ENCODE results near the gene TPMT. TPM values are rescaled to one million over a fixed set of nuclear protein-coding genes. Genes with fewer than 3 reads are reported as not detected.

The TPMT gene
- total and polyA plus RNA-seq, 2 of the 13 experiments (the other 11 are each of a cell fraction or from before 2014, with no cell fraction given) = 11.1 to 22.8 TPM

DNA sequence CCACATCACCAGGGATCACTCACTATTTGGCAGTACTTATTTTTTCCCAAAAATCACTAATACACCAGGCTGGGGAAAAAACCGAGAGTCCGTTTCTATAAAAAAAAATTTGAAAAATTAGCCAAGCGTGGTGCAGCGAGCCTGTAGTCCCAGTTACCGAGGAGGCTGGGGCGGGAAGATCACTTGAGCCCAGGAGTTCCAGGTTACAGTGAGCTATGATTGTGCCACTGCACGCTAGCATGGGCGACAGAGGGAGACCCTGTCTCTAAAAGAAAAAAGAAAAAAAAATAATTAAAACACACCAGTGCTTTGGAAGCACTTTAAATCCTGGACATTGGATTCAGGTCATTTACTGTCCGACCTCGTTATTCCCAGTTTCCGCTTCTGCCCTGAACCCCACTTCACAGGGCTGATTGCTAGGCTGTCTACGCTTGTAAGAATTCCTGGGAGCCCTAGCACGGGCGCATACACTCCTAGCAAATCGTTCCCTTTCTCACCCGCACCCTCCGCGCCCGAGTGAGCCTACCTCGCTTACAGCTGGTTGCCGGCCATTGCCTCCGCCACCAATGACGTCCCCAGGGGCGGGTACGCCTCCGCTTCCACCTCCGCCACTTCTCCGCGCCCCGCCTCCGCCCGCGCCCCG lies at the start of gene TPMT (continued):
- TF ChIP-seq, protein P1, sequence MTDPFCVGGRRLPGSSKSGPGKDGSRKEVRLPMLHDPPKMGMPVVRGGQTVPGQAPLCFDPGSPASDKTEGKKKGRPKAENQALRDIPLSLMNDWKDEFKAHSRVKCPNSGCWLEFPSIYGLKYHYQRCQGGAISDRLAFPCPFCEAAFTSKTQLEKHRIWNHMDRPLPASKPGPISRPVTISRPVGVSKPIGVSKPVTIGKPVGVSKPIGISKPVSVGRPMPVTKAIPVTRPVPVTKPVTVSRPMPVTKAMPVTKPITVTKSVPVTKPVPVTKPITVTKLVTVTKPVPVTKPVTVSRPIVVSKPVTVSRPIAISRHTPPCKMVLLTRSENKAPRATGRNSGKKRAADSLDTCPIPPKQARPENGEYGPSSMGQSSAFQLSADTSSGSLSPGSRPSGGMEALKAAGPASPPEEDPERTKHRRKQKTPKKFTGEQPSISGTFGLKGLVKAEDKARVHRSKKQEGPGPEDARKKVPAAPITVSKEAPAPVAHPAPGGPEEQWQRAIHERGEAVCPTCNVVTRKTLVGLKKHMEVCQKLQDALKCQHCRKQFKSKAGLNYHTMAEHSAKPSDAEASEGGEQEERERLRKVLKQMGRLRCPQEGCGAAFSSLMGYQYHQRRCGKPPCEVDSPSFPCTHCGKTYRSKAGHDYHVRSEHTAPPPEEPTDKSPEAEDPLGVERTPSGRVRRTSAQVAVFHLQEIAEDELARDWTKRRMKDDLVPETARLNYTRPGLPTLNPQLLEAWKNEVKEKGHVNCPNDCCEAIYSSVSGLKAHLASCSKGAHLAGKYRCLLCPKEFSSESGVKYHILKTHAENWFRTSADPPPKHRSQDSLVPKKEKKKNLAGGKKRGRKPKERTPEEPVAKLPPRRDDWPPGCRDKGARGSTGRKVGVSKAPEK (CRISPR knock-in tag; IDR thresholded peaks at IDR 0.05; ENCODE audit: borderline replicate concordance) = no peak
- TF ChIP-seq, protein P2, sequence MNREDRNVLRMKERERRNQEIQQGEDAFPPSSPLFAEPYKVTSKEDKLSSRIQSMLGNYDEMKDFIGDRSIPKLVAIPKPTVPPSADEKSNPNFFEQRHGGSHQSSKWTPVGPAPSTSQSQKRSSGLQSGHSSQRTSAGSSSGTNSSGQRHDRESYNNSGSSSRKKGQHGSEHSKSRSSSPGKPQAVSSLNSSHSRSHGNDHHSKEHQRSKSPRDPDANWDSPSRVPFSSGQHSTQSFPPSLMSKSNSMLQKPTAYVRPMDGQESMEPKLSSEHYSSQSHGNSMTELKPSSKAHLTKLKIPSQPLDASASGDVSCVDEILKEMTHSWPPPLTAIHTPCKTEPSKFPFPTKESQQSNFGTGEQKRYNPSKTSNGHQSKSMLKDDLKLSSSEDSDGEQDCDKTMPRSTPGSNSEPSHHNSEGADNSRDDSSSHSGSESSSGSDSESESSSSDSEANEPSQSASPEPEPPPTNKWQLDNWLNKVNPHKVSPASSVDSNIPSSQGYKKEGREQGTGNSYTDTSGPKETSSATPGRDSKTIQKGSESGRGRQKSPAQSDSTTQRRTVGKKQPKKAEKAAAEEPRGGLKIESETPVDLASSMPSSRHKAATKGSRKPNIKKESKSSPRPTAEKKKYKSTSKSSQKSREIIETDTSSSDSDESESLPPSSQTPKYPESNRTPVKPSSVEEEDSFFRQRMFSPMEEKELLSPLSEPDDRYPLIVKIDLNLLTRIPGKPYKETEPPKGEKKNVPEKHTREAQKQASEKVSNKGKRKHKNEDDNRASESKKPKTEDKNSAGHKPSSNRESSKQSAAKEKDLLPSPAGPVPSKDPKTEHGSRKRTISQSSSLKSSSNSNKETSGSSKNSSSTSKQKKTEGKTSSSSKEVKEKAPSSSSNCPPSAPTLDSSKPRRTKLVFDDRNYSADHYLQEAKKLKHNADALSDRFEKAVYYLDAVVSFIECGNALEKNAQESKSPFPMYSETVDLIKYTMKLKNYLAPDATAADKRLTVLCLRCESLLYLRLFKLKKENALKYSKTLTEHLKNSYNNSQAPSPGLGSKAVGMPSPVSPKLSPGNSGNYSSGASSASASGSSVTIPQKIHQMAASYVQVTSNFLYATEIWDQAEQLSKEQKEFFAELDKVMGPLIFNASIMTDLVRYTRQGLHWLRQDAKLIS (CRISPR knock-in tag; IDR thresholded peaks at IDR 0.05) = 0 out of 2 replicates have a peak, but pooled peaks have one; percentile 13
- TF ChIP-seq POGZ (CRISPR knock-in tag; IDR thresholded peaks at IDR 0.05) (no peak; the same call in 1 of the 2 replicates), ZNF652 (CRISPR knock-in tag; IDR thresholded peaks at IDR 0.05; ENCODE audit: borderline replicate concordance, low read depth) (no peak), GATAD1 (CRISPR knock-in tag; IDR thresholded peaks at IDR 0.05) (0 out of 2 replicates have a peak, but pooled peaks have one; percentile 34), ZNF678 (CRISPR knock-in tag; IDR thresholded peaks at IDR 0.05) (no peak), KDM4B (CRISPR knock-in tag; IDR thresholded peaks at IDR 0.05) (no peak), ZNF225 (CRISPR knock-in tag; IDR thresholded peaks at IDR 0.05) (no peak), ZNF790 (CRISPR knock-in tag; IDR thresholded peaks at IDR 0.05; ENCODE audit: borderline replicate concordance) (no peak), MAF1 (CRISPR knock-in tag; IDR thresholded peaks at IDR 0.05; ENCODE audit: borderline replicate concordance) (no peak), ZNF558 (CRISPR knock-in tag; IDR thresholded peaks at IDR 0.05; ENCODE audit: borderline replicate concordance) (no peak), ONECUT2 (CRISPR knock-in tag; IDR thresholded peaks at IDR 0.05) (no peak), SP140L (CRISPR knock-in tag; IDR thresholded peaks at IDR 0.05; ENCODE audit: borderline replicate concordance) (0 out of 2 replicates have a peak, but pooled peaks have one; percentile 20), ZBTB3 (CRISPR knock-in tag; IDR thresholded peaks at IDR 0.05; ENCODE audit: borderline replicate concordance, low read depth) (no peak)
- TF ChIP-seq, protein P3, sequence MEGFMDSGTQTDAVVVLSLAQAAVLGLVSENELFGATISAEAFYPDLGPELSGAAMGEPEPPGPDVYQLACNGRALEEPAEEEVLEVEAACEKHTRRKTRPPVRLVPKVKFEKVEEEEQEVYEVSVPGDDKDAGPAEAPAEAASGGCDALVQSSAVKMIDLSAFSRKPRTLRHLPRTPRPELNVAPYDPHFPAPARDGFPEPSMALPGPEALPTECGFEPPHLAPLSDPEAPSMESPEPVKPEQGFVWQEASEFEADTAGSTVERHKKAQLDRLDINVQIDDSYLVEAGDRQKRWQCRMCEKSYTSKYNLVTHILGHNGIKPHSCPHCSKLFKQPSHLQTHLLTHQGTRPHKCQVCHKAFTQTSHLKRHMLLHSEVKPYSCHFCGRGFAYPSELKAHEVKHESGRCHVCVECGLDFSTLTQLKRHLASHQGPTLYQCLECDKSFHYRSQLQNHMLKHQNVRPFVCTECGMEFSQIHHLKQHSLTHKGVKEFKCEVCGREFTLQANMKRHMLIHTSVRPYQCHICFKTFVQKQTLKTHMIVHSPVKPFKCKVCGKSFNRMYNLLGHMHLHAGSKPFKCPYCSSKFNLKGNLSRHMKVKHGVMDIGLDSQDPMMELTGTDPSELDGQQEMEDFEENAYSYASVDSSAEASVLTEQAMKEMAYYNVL (CRISPR knock-in tag; IDR thresholded peaks at IDR 0.05; ENCODE audit: borderline replicate concordance) = no peak
- TF ChIP-seq, protein P4, sequence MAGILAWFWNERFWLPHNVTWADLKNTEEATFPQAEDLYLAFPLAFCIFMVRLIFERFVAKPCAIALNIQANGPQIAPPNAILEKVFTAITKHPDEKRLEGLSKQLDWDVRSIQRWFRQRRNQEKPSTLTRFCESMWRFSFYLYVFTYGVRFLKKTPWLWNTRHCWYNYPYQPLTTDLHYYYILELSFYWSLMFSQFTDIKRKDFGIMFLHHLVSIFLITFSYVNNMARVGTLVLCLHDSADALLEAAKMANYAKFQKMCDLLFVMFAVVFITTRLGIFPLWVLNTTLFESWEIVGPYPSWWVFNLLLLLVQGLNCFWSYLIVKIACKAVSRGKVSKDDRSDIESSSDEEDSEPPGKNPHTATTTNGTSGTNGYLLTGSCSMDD (CRISPR knock-in tag; IDR thresholded peaks at IDR 0.05) = no peak
- TF ChIP-seq, protein P5, sequence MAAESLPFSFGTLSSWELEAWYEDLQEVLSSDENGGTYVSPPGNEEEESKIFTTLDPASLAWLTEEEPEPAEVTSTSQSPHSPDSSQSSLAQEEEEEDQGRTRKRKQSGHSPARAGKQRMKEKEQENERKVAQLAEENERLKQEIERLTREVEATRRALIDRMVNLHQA (CRISPR knock-in tag; IDR thresholded peaks at IDR 0.05) = no peak
- TF ChIP-seq, protein P6, sequence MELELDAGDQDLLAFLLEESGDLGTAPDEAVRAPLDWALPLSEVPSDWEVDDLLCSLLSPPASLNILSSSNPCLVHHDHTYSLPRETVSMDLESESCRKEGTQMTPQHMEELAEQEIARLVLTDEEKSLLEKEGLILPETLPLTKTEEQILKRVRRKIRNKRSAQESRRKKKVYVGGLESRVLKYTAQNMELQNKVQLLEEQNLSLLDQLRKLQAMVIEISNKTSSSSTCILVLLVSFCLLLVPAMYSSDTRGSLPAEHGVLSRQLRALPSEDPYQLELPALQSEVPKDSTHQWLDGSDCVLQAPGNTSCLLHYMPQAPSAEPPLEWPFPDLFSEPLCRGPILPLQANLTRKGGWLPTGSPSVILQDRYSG (CRISPR knock-in tag; IDR thresholded peaks at IDR 0.05) = no peak

All from HepG2 (cell line).